Mucosa of descending colon (tissue), 3 donors: ENCODE data around the gene UQCR10. TPM values are rescaled to one million over a fixed set of nuclear protein-coding genes. Genes with fewer than 3 reads are reported as not detected.

ENCODE experiments used
- ATAC-seq: fragments of 200-7000 bp; cut with Tn5 transposase; one replicate; pipeline ENCODE4 v1.9.1; 2020; ENCODE audit warnings: mild to moderate bottlenecking, moderate library complexity
- DNase-seq, 3 donors: peaks; one replicate each; pipeline ENCODE4 v3.0.0-alpha.2; 2020
- H3K36me3 ChIP-seq: fragments of 200-600 bp; one replicate; pipeline ENCODE4 v1.8.0; 2021; ENCODE audit warnings: low read depth, mild to moderate bottlenecking
- H3K4me1 ChIP-seq: fragments of 200-600 bp; one replicate; pipeline ENCODE4 v1.8.0; 2021; ENCODE audit warnings: low read depth, mild to moderate bottlenecking
- H3K4me3 ChIP-seq: fragments of 200-600 bp; one replicate; pipeline ENCODE4 v1.8.0; 2021; ENCODE audit warnings: mild to moderate bottlenecking
- H3K9me3 ChIP-seq: fragments of 200-600 bp; one replicate; pipeline ENCODE4 v1.8.0; 2021; ENCODE audit warnings: mild to moderate bottlenecking
- CTCF ChIP-seq: fragments of 200-600 bp; IDR thresholded peaks from one replicate; pipeline ENCODE4 v1.8.0; 2022; ENCODE audit warnings: antibody characterized with exemption, mild to moderate bottlenecking
- intact Hi-C, 2 donors: fragments of 100-400 bp; cut with DNase I in 1 of 2; cut with micrococcal nuclease in 1 of 2; formaldehyde crosslinking; loops; one replicate each; pipeline versions ENCODE4 v1.11.0 to v1.11.1; 2022; cut with DNase I, micrococcal nuclease
- total RNA-seq, 3 donors: library from RNA; stranded (reverse); fragmentation: NEBNext Ultra II Directional in 2 of 3; extraction: Animal tissue kit (Norgen Biotek cat#: 25700) in 2 of 3; gene quantifications; one replicate each; pipeline versions ENCODE4 v1.2.1 to v1.2.4, GENCODE V29; 2021 to 2023
- donor health status: DM: no; HTN: no; CAD: no; lungs with moderate emphysema.
- donor health status: DM: no; HTN: no; CAD: no.
- donor health status: DM: no; HTN: yes; CAD: no.

The UQCR10 gene
- total RNA-seq, 3 donors from 2014 or later, result 102 to 178 (median 154) TPM

GRCh38 chr22:29738118-29738815, 28.9 kb upstream of the UQCR10 start:
- no peak for TF ChIP-seq CTCF
- Histone ChIP-seq H3K36me3 (no peaks in the 10 kb centered on the region), H3K4me3 (no peak overlapping the region), H3K9me3 (no peaks in the 10 kb centered on the region), H3K4me1 (no peaks in the 10 kb centered on the region)
- DNase-seq (no peak), ATAC-seq (no peak)
- intact Hi-C loops, result no loop called here

- H3K4me3 ChIP-seq, result no peak overlapping the region
- ATAC-seq (no peak), DNase-seq (no peak)
- no peak for TF ChIP-seq CTCF
- intact Hi-C loops, result no loop called here
- H3K9me3 ChIP-seq, result no peaks in the 10 kb centered on the region
- no peaks in the 10 kb centered on the region for H3K36me3 ChIP-seq
- H3K4me1 ChIP-seq, result no peaks in the 10 kb centered on the region
Measured at GRCh38 chr22:29739346-29739875, 27.8 kb upstream of the UQCR10 start.

GRCh38 chr22:29740216-29740615, 27.0 kb upstream of the UQCR10 start:
- intact Hi-C loops, result no loop called here
- DNase-seq (no peak), ATAC-seq (no peak)
- TF ChIP-seq CTCF, result no peak
- H3K4me3 ChIP-seq, result no peak overlapping the region
- H3K9me3 ChIP-seq, result no peaks in the 10 kb centered on the region
- no peaks in the 10 kb centered on the region for H3K36me3 ChIP-seq
- H3K4me1 ChIP-seq, result no peaks in the 10 kb centered on the region

- Histone ChIP-seq H3K36me3 (no peaks in the 10 kb centered on the region), H3K4me1 (no peaks in the 10 kb centered on the region), H3K4me3 (no peak overlapping the region), H3K9me3 (no peaks in the 10 kb centered on the region)
- no peak for ATAC-seq
- DNase-seq, result no peak
- no peak for TF ChIP-seq CTCF
- intact Hi-C loops, result no loop called here
Measured at GRCh38 chr22:29741926-29742325, 25.2 kb upstream of the UQCR10 start.

GRCh38 chr22:29742326-29742725, 24.8 kb upstream of the UQCR10 start:
- no peak for DNase-seq
- Histone ChIP-seq H3K4me3 (no peak overlapping the region), H3K36me3 (no peaks in the 10 kb centered on the region), H3K4me1 (no peaks in the 10 kb centered on the region), H3K9me3 (no peaks in the 10 kb centered on the region)
- no peak for TF ChIP-seq CTCF
- ATAC-seq, result no peak
- intact Hi-C loops, result no loop called here

- ATAC-seq, result no peak
Measured at GRCh38 chr22:29744902-29745301, 22.3 kb upstream of the UQCR10 start.

More at GRCh38 chr22:29744902-29745301, 22.3 kb upstream of the UQCR10 start:
- Histone ChIP-seq H3K4me1 (no peaks in the 10 kb centered on the region), H3K9me3 (no peaks in the 10 kb centered on the region), H3K4me3 (no peak overlapping the region), H3K36me3 (no peaks in the 10 kb centered on the region)
- no peak for DNase-seq
- intact Hi-C loops, result no loop called here
- TF ChIP-seq CTCF, result no peak
